GM18861 (cell line): ENCODE measurements around the gene MICAL3.

ENCODE experiments used
- ATAC-seq: cut with Tn5 transposase; IDR thresholded peaks from one replicate; pipeline ENCODE4 v1.9.1; 2021; ENCODE audit not compliant: unreplicated experiment

The MICAL3 gene

GRCh38 chr22:17957204-17957603, 67.2 kb downstream of the MICAL3 start:
- ATAC-seq, result no peak

DNA sequence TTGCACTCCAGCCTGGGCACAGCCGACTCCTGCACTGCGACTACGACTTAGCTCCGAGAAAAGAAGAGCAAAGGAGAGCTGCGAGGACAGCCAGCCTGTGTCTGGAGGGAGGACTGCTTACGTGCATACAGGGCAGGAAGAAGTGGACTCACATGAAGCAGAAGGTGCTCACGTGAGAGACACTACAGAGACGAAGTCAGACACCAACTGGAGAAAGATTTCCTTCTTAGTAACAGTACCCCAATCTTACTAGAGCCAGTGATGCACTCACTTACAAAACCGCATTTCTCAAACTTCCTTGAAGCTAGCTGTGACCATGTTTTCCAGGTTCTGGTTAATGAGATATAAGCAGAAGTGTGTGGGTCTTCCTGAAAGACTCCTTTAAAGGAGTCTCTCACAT, 67.7 kb downstream of the MICAL3 start:
- no peak for ATAC-seq

- no peak for ATAC-seq
Measured at GRCh38 chr22:17955590-17956379, 68.6 kb downstream of the MICAL3 start.

GRCh38 chr22:17954860-17955587, 69.3 kb downstream of the MICAL3 start:
- ATAC-seq, result no peak

DNA sequence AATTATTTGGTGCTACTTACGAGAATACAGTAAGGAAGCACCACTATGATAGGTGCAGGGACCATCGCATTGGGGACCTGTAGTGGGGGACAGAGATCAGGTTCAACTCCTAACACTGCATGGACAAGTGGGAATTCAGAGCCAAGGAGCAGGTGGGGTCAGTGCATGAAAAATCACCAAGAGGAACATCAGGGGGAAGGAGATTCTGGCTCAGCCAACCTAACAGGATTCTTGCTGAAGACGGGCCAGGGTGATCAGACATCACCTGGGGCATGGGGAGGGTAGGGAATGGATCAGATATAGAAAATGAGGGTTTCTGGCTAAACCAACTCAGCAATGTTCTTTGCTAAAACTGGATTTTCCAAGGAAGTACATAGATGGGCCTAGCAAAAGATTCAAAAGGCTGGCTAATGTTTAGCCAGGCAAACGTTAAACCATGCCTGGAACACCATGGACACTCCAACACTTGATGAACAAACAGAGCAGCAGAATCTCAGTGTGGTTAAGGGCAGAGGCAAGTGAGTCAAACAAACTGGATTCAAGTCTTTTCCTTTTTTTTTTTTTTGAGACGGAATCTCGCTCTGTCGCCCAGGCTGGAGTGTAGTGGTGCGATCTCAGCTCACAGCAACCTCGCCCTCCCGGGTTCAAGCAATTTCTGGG, 70.0 kb downstream of the MICAL3 start:
- no peak for ATAC-seq

GRCh38 chr22:17953147-17953546, 71.2 kb downstream of the MICAL3 start:
- no peak for ATAC-seq

- ATAC-seq, result no peak
Measured at GRCh38 chr22:17952273-17952801, 72.0 kb downstream of the MICAL3 start.

DNA sequence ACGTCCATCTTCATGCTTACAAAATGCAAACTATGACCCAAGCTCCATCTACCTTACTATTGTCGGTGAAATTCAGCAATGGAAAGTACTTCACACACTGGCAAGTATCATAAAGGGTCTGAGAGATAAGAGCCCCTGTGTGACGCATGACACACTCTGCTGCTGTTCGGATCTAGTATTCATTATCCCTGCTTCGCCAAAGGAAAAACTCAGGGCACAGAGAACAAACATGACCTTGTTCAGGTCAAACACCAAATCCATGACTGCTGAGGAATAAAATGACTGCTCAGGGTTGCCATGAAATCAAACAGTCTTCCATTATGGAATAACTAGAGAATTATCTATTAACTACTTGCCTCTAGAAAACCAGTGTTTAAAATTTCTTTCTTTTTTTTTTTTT, 73.0 kb downstream of the MICAL3 start:
- no peak for ATAC-seq

- no peak for ATAC-seq
Measured at GRCh38 chr22:17950651-17951214, 73.6 kb downstream of the MICAL3 start.

- ATAC-seq, result no peak
Measured at GRCh38 chr22:17949642-17950473, 74.5 kb downstream of the MICAL3 start.

DNA sequence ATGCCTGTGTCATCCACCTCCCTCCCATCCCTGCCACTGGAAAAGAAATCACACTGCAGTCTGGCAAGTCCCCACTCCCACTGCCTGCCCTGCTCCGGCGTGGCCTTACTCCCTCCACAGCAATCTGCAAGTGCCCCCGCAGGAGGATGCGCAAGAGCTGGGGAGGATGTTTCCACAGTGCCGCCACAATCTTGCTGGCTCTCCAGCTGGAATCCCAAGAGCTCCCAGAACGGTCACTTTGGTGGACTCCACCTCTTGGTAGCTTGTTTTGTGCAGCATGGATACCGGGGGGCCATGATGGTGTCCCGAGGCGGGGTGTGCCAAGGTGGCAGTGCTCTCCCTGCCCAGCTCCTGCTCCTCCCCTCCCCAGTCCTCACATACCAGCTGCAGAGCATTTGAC, 76.3 kb downstream of the MICAL3 start:
- ATAC-seq, result no peak

DNA sequence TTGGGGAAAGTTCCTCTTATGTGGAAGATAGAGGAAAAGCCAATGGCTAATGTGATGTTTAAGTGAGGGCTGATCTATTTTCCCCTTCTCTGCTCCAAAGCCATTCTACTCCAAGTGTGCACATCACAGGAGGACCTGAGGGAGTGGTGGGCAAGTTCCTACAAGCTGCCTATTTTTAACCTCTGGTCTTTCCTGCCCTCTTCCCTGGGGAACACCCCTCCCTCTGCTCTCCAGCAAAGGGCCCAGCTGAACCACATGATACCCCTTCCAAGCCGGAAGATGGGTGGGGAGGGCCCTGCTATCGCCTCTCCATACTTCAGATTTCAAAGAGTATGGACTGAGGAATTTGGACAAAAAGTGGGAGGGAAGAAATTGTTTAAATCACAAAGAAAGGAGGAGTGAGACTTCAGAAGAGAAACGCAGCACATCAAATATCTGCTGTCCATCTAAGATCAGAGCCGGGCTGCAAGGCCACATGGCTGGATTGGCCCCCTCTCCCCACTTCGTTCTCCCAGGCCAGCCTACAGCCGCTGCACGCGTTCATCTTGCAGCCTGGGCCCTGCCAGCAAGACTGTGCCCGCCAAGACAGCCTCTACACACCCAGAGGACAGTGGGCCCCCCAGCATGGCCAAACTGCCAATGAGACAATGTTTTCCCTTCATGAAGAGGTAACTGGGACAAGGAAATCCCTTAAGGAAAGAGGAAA, 77.5 kb downstream of the MICAL3 start:
- no peak for ATAC-seq

DNA sequence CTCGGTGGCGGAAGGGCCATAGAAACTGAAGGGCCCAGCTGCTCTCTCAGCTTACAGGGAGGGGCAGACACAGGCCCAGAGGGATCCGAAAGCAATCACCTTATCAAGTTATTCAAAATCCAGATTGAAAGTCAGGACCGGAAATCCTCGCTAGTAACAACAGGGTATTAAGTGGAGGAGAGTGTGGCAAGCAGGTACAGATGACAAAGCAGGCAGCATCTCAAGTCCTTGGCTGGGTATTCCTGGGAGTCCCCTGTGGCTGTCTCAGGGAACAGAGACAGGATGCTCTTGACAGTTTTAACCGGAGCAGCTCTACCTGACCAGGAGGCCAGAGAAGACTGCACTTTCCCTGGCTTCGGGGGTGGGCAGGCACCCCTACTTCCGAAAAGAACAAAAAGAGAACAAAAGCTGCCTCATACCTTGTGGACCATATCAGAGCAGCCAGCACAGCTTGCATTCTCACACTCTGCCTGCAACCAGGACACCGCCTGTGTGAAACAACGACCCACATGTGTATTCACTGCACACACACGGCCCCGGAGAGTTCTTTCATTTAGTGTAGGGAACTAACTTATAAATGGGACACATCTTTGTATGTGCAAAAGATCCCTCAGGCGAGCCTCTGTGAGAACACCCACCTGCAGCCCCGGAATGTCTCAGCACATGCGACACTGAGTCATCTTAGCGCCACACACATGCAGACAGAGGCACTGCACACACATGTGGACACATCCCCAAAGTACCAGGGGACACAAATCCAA, 78.3 kb downstream of the MICAL3 start:
- no peak for ATAC-seq

DNA sequence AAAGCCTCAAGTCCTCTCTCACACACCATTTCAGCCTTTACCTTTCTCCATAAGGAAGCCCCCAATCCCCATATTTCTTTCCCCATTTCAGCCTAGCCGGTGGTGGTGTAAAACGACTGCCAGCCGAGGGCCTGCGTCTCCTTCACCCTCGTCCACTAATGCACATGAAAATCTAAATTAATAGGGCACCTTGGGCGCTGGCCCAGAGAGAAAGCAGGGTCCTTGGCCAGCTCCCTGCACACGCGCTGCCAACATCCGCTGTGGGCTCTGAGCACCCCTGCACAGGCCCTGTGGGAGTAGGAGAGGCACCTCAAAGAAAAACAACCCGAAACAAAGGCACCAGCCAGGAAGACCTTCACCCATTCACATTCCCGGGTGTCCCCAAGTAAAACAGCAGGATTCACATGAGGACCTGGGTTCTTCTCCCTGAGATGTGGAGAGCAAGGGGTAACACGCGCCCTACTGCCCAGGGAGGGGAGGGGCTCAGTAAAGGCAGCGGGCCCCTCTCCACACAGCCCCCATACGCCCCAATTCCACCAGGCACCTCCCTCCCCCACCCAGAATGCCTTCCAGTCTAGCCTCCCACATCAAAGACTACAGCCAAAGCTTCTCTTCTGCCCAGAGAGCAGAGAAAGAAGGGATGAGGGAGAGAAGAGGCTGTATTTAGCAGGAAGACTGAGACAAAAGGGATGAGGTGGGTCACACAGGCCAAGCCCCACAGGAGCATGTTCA, 79.0 kb downstream of the MICAL3 start:
- no peak for ATAC-seq

DNA sequence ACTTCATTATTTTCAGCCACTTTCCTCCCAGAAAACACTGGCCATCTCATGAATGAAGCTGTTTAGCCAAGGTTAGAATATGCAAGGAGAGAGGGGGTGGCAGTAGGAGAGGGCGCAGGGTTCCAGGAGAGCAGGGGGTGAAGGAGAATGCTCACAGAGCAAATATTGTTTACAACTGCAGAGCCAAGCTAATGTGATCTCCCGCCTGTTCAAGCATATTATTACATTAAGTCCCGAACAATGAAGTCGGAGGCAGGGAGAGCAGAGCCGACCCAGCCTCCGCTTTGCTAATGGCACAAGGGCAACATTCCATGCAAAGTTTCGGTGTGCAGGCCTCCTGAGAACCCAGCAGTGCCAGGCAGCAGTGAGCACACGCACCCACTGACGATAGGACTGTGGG, 80.1 kb downstream of the MICAL3 start:
- no peak for ATAC-seq

- no peak for ATAC-seq
Measured at GRCh38 chr22:17943533-17944249, 80.7 kb downstream of the MICAL3 start.

DNA sequence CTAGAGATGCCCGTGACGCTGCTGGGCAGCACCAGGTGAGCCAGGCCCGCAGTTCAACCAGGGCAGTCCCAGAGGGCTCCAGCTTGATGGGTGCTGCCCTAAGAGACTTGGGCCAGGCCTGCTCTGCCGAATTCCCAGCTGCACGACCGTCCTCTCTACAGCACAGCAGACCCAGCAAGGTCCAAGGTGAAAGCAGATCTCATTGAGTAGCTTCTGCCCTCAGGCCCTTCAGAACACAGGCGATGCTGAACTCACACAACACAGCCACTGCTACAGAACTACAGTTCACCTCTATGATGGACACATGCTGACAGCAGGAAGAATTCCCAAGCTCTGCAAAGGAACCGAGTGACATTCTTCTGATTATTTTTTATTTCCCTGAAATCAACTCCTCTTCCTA, 81.6 kb downstream of the MICAL3 start:
- ATAC-seq, result no peak
